Astrocyte of the cerebellum (primary cell): ENCODE results near the gene TUBB8.
A peak's percentile ranks its signal among the peaks of the same experiment; 100 is the strongest.
"Not testable (repeated sequence)": the region's sequence is repeated elsewhere in the genome, so short reads cannot be mapped to it uniquely, and the experiment has no call there.

Source experiments
- DNase-seq: peaks from one replicate; pipeline ENCODE4 v3.0.0-alpha.2; 2011; ENCODE audit warnings: low read depth
- H3K4me3 ChIP-seq: 2 replicates; pipeline ENCODE4 v1.5.1; 2011; ENCODE audit warnings: mild to moderate bottlenecking, low read depth, low read length, moderate library complexity
- CTCF ChIP-seq: IDR thresholded peaks from 2 replicates; pipeline ENCODE4 v1.5.1; 2012; ENCODE audit warnings: low read length, low read depth, moderate library complexity, mild to moderate bottlenecking; ENCODE audit errors: missing control alignments
- in situ Hi-C: cut with HindIII; loops from 2 replicates; pipeline ENCODE4 v1.10.0; 2017; ENCODE audit warnings: low sequenced_read_pairs

Gene TUBB8

GRCh38 chr10:85044-85443 lies 35.9 kb upstream of the TUBB8 start:
- no peak for TF ChIP-seq CTCF
- no peak overlapping the region for H3K4me3 ChIP-seq
- no peak for DNase-seq
- in situ Hi-C loops = no loop called here

GRCh38 chr10:83930-84530 lies 34.9 kb upstream of the TUBB8 start:
- TF ChIP-seq CTCF = no peak
- DNase-seq = no peak
- in situ Hi-C loops = no loop called here
- H3K4me3 ChIP-seq = no peak overlapping the region

GRCh38 chr10:80477-81105 lies 31.5 kb upstream of the TUBB8 start:
- no peak for DNase-seq
- TF ChIP-seq CTCF = no peak
- H3K4me3 ChIP-seq = no peak overlapping the region
- in situ Hi-C loops = no loop called here

- no peak overlapping the region for H3K4me3 ChIP-seq
- TF ChIP-seq CTCF = no peak
- no peak for DNase-seq
- in situ Hi-C loops = no loop called here
Measured at GRCh38 chr10:79532-80215, 30.6 kb upstream of the TUBB8 start.

GRCh38 chr10:78556-78955 lies 29.5 kb upstream of the TUBB8 start:
- no peak overlapping the region for H3K4me3 ChIP-seq
- in situ Hi-C loops = no loop called here
- no peak for DNase-seq
- TF ChIP-seq CTCF = no peak

- in situ Hi-C loops, DNase-seq: not testable (repeated sequence)
- peak overlapping the region; percentile 51 for H3K4me3 ChIP-seq
Measured at GRCh38 chr10:74266-74621, 25.1 kb upstream of the TUBB8 start.
